Raji (cell line): ENCODE measurements around the gene JMJD1C.

Experiments
- POLR2A ChIP-seq: IDR thresholded peaks from 2 replicates; pipeline ENCODE4 v1.6.1; 2011; ENCODE audit warnings: low read depth, low read length, control low read depth; ENCODE audit not compliant: insufficient read depth

The JMJD1C gene

DNA sequence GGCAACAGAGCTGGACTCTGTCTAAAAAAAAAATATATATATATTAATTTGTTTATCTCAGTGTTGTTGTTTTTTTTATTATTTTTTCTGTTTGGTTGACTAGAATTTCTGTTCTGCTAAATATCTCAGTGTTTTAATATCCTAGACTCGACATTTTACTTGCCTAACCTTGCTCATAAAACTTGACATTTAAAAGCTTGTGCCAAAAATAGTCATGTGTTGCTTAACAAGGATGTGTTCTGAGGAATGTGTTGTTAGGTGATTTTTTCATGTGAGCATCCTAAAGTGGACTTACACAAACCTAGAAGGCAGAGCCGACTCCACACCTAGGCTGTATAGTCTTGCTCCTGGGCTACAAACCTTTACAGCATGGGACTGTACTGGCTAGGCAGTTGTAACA, 309.5 kb downstream of the JMJD1C start:
- no peak for TF ChIP-seq POLR2A

DNA sequence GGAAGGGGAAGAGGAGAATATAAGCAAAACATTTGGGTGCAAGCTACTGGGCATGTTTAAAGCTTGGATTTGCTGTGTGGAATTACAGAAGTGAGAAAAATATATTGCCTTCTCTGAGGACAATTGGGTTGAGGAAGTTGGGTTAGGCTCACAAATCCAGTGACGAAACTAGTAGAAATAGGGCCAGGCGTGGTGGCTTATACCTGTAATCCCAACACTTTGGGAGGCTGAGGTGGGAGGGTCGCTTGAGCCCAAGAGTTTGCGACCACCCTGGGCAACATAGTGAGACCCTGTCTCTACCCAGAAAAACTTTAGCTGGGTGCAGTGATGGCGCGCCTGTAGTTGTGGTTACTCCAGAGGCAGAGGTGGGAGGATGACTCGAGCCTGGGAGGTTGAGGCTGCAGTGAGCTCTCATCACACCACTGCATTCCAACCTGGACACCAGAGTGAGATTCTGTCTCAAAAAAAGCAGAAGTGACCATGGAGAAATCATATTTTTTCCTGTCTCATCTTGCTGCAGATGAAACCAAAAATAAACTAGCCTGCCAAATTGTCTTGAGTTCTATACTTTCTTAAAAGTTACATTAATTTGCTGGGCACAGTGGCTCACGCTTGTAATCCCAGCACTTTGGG, 310.3 kb downstream of the JMJD1C start:
- no peak for TF ChIP-seq POLR2A

DNA sequence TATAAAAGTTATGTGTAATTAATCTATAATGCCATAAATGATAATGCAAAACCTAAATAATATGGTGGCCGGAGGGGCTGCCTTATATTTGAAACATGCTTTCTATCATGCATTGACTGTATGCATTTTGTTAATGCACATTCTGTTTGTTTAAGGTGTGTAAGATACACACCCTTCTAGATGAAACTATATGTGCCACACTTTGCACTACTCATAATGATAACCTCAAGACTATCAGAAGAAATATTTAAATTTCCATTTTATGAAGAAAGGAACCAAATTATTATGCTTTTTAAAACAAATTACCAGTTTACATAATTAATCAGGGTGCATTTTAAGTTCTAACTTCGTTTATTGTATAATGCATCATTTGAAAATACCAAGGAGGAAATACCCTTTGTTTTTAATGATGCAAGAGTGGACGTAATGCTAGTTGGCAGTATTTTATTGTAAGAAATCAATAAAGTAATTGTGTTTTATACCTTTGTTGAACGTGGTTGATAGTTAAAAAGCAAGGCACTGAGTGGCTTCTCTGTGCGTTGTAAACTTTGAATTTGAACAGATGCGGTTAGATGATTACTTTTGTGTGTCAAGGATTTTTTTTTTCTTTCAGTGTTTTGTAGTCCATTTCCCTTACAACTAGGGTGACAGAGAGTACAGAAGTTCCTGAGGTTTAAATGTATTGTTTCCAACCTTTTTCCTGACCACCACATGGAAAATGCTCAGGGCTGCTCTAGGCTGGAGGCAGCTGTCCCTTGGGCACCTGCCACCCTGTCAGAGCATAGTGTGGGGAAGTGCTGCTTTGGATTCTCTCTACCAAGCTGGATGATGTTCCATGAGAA, 311.0 kb downstream of the JMJD1C start:
- TF ChIP-seq POLR2A: no peak

DNA sequence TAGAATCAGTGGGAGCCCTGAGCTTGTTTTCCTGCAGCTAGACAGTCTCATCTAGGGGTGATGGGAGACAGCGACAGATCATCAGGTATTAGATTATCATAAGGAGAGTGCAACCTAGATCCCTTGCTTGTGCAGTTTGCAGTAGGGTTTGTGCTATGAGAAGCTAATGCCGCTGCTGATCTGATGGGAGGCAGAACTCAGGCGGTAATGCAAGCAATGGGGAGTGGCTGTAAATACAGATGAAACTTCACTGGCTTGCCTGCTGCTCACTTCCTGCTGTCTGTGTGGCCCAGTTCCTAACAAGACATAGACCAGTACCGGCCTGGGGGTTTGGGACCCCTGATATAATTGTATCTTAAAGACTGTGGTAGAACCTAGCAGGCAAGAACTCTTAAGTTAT, 315.0 kb downstream of the JMJD1C start:
- TF ChIP-seq POLR2A: no peak

DNA sequence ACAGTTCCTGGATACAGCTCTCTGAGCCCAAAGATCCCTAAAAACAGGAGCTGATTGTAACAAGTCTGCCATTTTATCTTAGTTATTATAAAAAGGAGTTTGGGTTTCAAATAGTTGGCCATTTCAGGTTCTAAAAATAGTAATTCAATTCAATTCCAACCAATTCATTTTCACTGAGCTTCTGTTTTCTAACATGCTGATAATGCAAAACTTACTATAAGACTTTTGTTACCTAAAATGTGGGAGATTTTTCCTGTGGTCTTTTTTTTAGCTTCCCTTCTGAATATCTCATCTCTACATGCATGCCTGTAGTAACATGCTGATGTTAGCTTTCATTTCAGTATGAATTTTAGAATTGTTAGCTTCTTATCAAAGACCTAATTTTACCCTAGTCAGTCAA, 319.3 kb downstream of the JMJD1C start:
- TF ChIP-seq POLR2A: no peak

DNA sequence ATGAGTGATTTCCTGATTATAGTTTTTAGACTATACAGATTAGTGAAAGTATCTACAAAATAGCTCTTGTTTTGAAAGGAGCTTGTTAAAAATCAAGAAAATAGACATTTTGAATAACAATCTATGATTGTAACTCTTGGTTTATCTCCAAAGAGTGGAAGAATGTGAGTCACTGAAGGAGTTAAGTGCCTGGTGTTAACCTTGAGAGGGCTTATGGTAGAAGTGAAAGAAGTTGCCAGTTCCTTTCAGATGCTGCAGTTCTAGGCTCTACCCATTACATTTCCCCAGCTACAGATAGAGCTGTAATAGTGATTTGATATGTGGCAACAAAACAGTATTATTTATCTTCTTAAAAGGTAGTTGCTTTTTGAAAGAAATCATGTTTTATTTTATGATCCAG, 320.0 kb downstream of the JMJD1C start:
- no peak for TF ChIP-seq POLR2A

DNA sequence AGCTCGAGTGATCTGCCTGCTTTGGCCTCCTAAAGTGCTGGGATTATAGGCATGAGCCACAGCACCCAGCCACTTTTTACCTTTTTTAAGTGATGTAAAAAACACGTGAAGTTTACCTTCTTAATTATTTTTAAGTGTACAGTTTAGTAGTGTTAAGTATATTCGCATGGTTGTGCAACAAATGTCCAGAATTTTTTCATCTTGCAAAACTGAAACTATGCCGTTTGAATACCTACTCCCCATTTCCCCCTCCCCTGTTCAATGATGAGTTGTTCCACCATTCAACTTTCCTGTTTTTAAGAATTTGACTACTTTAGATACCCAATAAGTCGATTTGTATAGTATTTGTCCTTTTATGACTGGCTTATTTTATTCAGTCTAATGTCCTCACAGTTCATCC, 321.8 kb downstream of the JMJD1C start:
- TF ChIP-seq POLR2A: no peak

DNA sequence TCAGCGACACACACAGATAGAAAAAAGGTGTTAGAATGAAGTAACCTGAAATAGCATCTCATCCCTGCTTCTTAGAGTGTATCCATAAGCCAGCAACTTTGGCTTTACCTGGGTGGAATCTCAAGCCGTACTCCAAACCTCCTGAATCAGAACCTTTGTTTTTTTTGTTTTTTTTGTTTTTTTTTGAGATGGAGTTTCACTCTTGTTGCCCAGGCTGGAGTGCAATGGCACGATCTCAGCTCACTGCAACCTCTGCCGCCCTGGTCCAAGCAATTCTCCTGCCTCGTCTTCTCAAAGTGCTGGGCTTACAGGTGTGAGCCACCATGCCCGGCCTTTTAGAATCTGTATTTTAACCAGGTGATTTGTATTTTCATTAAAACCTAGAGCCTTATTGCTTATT, 323.6 kb downstream of the JMJD1C start:
- TF ChIP-seq POLR2A: no peak

DNA sequence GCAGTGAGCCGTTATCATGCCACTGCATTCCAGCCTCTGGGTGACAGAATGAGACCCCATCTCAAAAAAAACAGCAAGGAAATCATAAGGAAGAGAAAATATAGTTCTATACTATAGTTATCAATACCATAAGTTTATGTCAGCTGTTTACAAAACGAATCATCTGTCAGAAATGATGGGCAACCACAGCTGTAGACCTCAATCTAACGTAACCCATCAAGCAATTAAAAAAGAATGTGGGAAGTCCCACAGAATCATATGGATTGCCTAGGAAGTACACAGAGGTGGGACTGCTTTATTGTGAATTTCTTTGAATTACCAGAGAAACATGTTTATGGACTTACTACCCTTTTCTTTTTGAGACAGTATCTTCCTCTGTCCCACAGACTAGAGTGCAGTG, 325.7 kb downstream of the JMJD1C start:
- TF ChIP-seq POLR2A: no peak

DNA sequence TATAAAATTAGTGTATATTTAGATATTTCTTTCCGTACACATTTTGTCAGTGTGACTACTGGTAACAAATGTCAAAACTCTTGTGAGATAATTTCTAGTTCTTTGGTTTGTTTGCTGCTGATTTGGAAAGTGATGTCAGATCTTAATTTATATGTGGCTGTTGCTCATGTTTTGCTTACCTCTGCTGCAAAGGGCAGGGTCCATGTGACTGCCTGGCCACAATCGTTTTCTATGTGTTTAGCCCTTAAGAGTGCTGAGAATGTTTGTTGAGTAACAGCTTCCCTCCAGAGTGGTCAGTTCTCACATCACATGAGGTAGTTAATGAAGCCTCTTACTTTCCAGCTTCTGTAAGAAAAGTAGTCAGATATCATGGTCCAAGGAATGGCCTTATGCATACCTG, 328.5 kb downstream of the JMJD1C start:
- no peak for TF ChIP-seq POLR2A

DNA sequence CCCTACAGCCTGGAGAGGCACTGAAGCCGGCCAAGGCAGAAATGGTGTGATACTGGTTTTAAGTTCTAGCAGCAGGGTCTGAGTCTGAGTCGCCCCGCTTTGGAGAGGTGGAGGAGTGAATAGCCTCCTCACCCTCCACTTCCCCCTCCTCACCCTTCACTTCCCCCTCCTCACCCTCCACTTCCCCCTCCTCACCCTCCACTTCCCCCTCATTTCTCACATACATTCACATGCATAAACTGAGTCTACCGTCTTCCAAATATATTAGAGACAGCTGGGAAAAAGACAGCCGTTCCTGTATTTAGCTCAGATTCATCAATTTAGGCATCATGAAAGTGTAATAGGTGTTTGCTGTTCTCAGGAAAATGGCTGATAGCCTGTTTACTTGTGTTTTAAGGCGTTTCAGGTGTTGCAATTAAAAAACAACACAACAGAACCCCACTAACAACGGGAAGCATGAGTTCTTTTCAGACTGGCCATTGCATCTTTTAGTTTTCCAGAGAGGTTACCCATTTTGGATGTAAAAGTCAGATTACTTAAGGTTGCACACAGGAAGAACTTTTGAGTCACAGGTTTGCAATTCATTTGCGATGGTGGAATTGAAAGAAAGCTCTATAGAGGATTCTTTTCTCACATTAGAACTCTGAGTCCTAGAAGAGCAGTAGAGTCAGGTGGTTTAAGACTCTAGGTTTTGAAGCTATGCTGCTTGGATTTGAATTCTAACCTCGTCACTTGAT, 331.8 kb downstream of the JMJD1C start:
- TF ChIP-seq POLR2A: no peak

DNA sequence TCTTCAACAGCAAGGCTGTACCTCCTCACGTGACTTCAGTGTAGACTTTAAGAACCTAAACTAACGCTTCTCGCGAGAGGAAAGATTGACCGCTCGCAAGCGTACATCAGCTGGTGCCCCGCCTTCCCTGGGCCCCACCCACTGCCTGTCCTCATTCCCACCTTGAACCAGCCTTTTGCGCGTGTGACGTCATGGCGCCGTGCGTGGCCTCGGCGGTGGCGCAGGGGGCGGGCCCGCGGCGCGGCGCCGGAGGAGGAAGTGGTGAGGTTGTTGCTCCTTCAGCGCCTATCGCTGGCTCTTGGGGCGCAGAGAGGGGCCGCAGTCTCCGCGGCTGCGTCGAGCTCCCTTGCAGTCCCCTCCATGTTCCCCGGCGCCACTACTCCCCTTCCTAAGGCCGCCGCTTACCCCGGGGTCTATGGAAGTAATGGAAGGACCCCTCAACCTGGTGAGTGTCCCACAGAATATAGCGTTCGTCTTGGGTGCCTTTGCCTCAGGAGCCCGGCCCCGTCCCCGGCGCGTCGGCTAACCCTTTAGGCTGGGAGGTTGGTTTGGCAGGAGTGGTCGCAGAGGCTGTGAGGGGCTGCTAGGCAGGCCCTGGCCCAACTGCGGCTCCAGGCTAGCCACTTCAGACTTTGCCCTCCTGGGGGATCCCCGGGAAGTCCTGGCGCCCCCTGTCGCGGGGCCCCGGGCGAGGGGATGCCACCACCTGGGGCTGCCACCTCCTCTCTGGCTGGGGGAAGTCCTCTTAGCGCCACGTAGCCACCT, 332.5 kb downstream of the JMJD1C start, which contains the start of gene NRBF2:
TSS of gene NRBF2 (plus strand) at position 273 of the 765 bp plus-strand sequence. CDS start at position 416, 143 bp downstream.
- TF ChIP-seq POLR2A: peak; percentile 97

DNA sequence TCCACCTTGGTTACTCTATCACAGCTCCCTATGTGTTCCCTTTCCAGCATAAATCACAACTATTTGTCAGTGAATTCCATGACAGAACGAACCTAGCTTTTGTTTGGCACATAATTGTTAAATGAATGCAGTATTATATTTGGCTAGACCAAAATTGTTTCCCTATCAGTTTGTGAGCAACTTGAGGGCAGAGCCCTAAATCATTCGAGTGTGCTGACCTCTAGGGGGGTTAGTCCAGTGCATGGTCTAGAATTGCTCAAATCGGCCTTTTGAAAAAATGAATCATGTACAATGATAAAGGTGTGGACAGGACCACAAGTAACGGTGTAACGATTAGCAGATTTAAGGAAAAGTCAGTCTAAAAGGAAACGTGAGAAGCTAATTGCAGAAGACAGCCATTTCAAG, 333.1 kb downstream of the JMJD1C start:
- TF ChIP-seq POLR2A: no peak

DNA sequence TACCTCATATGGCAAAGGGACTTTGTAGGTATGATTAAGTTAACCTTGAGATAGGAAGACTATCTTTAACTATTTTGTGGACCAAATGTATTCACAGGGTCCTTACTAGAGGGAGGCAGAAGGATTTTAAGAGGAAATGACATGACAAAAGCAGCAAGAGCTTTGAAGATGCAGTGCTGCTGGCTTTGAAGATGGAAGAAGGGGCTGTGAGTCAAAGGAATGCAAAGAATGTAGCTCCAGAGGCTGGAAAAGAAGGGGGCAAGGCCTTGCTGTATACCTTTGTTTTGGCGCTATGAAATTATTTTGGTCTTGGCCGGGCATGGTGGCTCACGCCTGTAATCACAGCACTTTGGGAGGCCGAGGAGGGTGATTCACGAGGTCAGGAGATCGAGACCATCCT, 335.9 kb downstream of the JMJD1C start:
- TF ChIP-seq POLR2A: no peak

DNA sequence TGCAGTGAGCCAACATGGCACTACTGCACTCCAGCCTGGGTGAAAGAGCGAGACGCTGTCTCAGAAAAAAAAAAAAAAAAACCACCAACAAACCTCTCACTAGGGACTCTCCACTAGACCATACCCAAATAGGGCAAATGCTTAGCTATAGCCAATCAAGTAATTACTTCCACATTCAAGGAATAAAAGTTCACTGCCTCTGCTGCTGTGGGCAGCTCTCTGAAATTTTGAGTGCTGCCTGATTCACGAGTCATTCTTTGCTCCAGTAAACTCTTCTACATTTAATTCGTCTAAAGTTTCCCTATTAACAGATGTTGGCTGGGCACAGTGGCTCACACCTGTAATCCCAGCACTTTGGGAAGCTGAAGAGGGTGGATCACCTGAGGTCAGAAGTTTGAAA, 337.3 kb downstream of the JMJD1C start:
- TF ChIP-seq POLR2A: no peak
